Keratinocyte (primary cell): ENCODE data around the gene UGT1A4. TPM values are rescaled to one million over a fixed set of nuclear protein-coding genes. Genes with fewer than 3 reads are reported as not detected.

Experiments used
- DNase-seq: peaks from one replicate; pipeline ENCODE4 v3.0.0-alpha.2; 2011; ENCODE audit warnings: low read depth, missing footprints, low spot score
- FAIRE-seq: peaks from 2 replicates; lab custom pipeline; 2011; peaks lifted over from hg19 to GRCh38; lab: Jason Lieb, UNC
- H2AFZ ChIP-seq: 2 replicates; pipeline ENCODE4 v1.6.0; 2012; ENCODE audit warnings: low read length, control low read depth, inconsistent platforms; ENCODE audit not compliant: control insufficient read depth
- H3K27ac ChIP-seq: 2 replicates; pipeline ENCODE4 v1.5.1; 2011; ENCODE audit warnings: low read length; ENCODE audit not compliant: control insufficient read depth, insufficient read depth
- H3K27me3 ChIP-seq: 3 replicates; pipeline ENCODE4 v1.6.0; 2011; ENCODE audit warnings: low read length; ENCODE audit not compliant: control insufficient read depth, insufficient read depth; ENCODE audit errors: extremely low read depth
- H3K36me3 ChIP-seq, 2 experiments: 2 replicates in 1 of 2; 3 replicates in 1 of 2; pipeline ENCODE4 v1.5.1; 2011; ENCODE audit warnings: low read length in 2 of 2, mild to moderate bottlenecking in 1 of 2; ENCODE audit not compliant: control insufficient read depth in 2 of 2, insufficient read depth in 2 of 2; ENCODE audit errors: extremely low read depth in 1 of 2
- H3K4me1 ChIP-seq: 3 replicates; pipeline ENCODE4 v1.5.1; 2011; ENCODE audit warnings: low read length; ENCODE audit not compliant: control insufficient read depth, insufficient read depth; ENCODE audit errors: extremely low read depth
- H3K4me2 ChIP-seq: 3 replicates; pipeline ENCODE4 v1.6.0; 2011; ENCODE audit warnings: low read depth, low read length; ENCODE audit not compliant: control insufficient read depth, insufficient read depth; ENCODE audit errors: extremely low read depth
- H3K4me3 ChIP-seq, 3 experiments: fragments of 200-600 bp in 1 of 3; sonication (generic) in 1 of 3; 2 replicates in 2 of 3; 3 replicates in 1 of 3; pipeline ENCODE4 v1.5.1; 2011 to 2016; ENCODE audit warnings: low read length in 3 of 3, mild to moderate bottlenecking in 3 of 3, control low read depth in 2 of 3, inconsistent platforms in 1 of 3, low read depth in 1 of 3, mixed read lengths in 1 of 3, mixed run types in 1 of 3, moderate library complexity in 1 of 3; ENCODE audit not compliant: control insufficient read depth in 2 of 3, insufficient read depth in 2 of 3; ENCODE audit errors: extremely low read depth in 1 of 3
- H3K79me2 ChIP-seq: 2 replicates; pipeline ENCODE4 v1.6.0; 2012; ENCODE audit warnings: low read length; ENCODE audit not compliant: control insufficient read depth, insufficient read depth
- H3K9ac ChIP-seq: 3 replicates; pipeline ENCODE4 v1.6.0; 2011; ENCODE audit warnings: low read length; ENCODE audit not compliant: control insufficient read depth, insufficient read depth; ENCODE audit errors: extremely low read depth
- H3K9me1 ChIP-seq: 3 replicates; pipeline ENCODE4 v1.6.0; 2011; ENCODE audit warnings: low read length; ENCODE audit not compliant: control insufficient read depth, insufficient read depth; ENCODE audit errors: extremely low read depth
- H3K9me3 ChIP-seq: 2 replicates; pipeline ENCODE4 v1.5.1; 2012; ENCODE audit warnings: low read depth, low read length; ENCODE audit not compliant: control insufficient read depth
- H4K20me1 ChIP-seq: 3 replicates; pipeline ENCODE4 v1.6.0; 2011; ENCODE audit warnings: low read length; ENCODE audit not compliant: control insufficient read depth, insufficient read depth; ENCODE audit errors: extremely low read depth
- CTCF ChIP-seq, 3 experiments: IDR thresholded peaks in 1 of 3; conservative IDR thresholded peaks in 1 of 3; optimal IDR thresholded peaks in 1 of 3; 2 replicates in 2 of 3; 3 replicates in 1 of 3; pipeline versions ENCODE3 to v1.5.1; 2011; ENCODE audit warnings: low read length in 3 of 3, mild to moderate bottlenecking in 3 of 3, moderate library complexity in 2 of 3, control low read depth in 1 of 3, inconsistent platforms in 1 of 3; ENCODE audit not compliant: insufficient read depth in 2 of 3; ENCODE audit errors: extremely low read depth in 1 of 3
- EZH2 ChIP-seq: IDR thresholded peaks from one replicate; pipeline ENCODE4 v1.6.1; 2012; ENCODE audit warnings: inconsistent platforms, mild to moderate bottlenecking, low read length, moderate library complexity
- dilution Hi-C: fragments of 300-500 bp; cut with MboI; formaldehyde crosslinking; loops from one replicate; pipeline ENCODE4 v1.7.0; 2020; ENCODE audit warnings: low sequenced_read_pairs; ENCODE audit not compliant: extremely low pct_ligation_motif_present
- polyA plus RNA-seq, 5 experiments: library from polyadenylated mRNA; depleted of rRNA in 3 of 5; stranded (reverse) in 3 of 5; stranded (forward) in 1 of 5; unstranded in 1 of 5; fragments of >200 nt; gene quantifications; 1 replicate in 1 of 5; 2 replicates in 3 of 5; 3 replicates in 1 of 5; pipeline versions ENCODE4 v1.2.1 to v1.2.3, GENCODE V29; 2011 to 2012; ENCODE audit warnings: missing spikeins in 2 of 5, low read depth in 1 of 5, low replicate concordance in 1 of 5

UGT1A4 gene
- polyA plus RNA-seq, 1 donor (not counting 4 experiments of a cell fraction or from before 2014, with no cell fraction given) = 2.4 TPM

GRCh38 chr2:233772583-233772982 is 54.0 kb downstream of the UGT1A4 start:
- FAIRE-seq = no peak
- H3K36me3 ChIP-seq = peaks cover 17 to 19% of the 10 kb centered on the region in 2 experiments
- no peak overlapping the region for H3K4me2 ChIP-seq
- H3K9me1 ChIP-seq = no peaks in the 10 kb centered on the region
- no peaks in the 10 kb centered on the region for H3K4me1 ChIP-seq
- dilution Hi-C loops = no loop called here
- H2AFZ ChIP-seq = no peak overlapping the region
- DNase-seq = no peak
- H4K20me1 ChIP-seq = no peaks in the 10 kb centered on the region
- no peak overlapping the region for H3K4me3 ChIP-seq
- H3K27ac ChIP-seq = no peak overlapping the region
- H3K27me3 ChIP-seq = no peaks in the 10 kb centered on the region
- peaks cover 3% of the 10 kb centered on the region for H3K9me3 ChIP-seq
- no peaks in the 10 kb centered on the region for H3K79me2 ChIP-seq
- H3K9ac ChIP-seq = no peak overlapping the region
- TF ChIP-seq EZH2 (no peak), CTCF (optimal IDR thresholded peaks at IDR 0.05 in 1 of 3, IDR thresholded peaks at IDR 0.05 in 1 of 3, conservative IDR thresholded peaks at IDR 0.05 in 1 of 3; ENCODE audit: extremely low read depth in 1 of 3, insufficient read depth in 2 of 3, low read length in 3 of 3) (no peak)

GRCh38 chr2:233773854-233774253 is 55.3 kb downstream of the UGT1A4 start:
- Histone ChIP-seq H3K79me2 (no peaks in the 10 kb centered on the region), H3K4me1 (no peaks in the 10 kb centered on the region), H3K27me3 (no peaks in the 10 kb centered on the region), H2AFZ (no peak overlapping the region), H3K36me3 (peaks cover 11 to 15% of the 10 kb centered on the region in 2 experiments), H3K9me3 (peaks cover 3% of the 10 kb centered on the region), H4K20me1 (no peaks in the 10 kb centered on the region), H3K4me2 (no peak overlapping the region), H3K9ac (no peak overlapping the region), H3K4me3 (no peak overlapping the region), H3K9me1 (no peaks in the 10 kb centered on the region), H3K27ac (no peak overlapping the region)
- dilution Hi-C loops = no loop called here
- FAIRE-seq = no peak
- no peak for TF ChIP-seq CTCF (optimal IDR thresholded peaks at IDR 0.05 in 1 of 3, IDR thresholded peaks at IDR 0.05 in 1 of 3, conservative IDR thresholded peaks at IDR 0.05 in 1 of 3; ENCODE audit: extremely low read depth in 1 of 3, insufficient read depth in 2 of 3, low read length in 3 of 3)
- no peak for TF ChIP-seq EZH2
- DNase-seq = no peak
